Spleen (tissue), 11 donors: Measurements from ENCODE around the gene GBX2. TPM values are rescaled to one million over a fixed set of nuclear protein-coding genes. Genes with fewer than 3 reads are reported as not detected.

Experiments used
- polyA plus RNA-seq, 3 donors: library from polyadenylated mRNA; stranded (reverse); fragments of 200-250 nt; gene quantifications; one replicate each; pipeline ENCODE4 v1.2.1, GENCODE V29; 2013
- small RNA-seq, 4 donors: library from RNA; depleted of rRNA; stranded (forward); fragments of <200 nt; gene quantifications; one replicate each; pipeline ENCODE3, GENCODE V24; 2016
- total RNA-seq, 7 donors: library from RNA; depleted of rRNA in 3 of 7; stranded (reverse); fragments of >200 nt in 3 of 7; fragmentation: NEBNext Ultra II Directional in 4 of 7; extraction: Animal tissue kit (Norgen Biotek cat#: 25700) in 4 of 7; gene quantifications; one replicate each; pipeline versions ENCODE4 v1.1.0 to v1.2.1, GENCODE V29; 2016 to 2021
- donor health status: healthy with polysubstance abuse.
- donor health status: DM: no; HTN: no; CAD: no; lungs with moderate emphysema.
- donor health status: DM: no; HTN: no; CAD: no.
- donor health status: Bipolar disorder and iron deficiency.
- donor health status: healthy.
- donor health status: DM: no; HTN: no; CAD: no.
- donor health status: DM: yes; HTN: yes; CAD: no.

GBX2 gene
- total and polyA plus RNA-seq, 10 donors: 0.69 TPM; not detected in 9

Small RNAs within 50 kb of the gene (small RNA-seq; reads per million reads assigned to genes)
- gene RF00019 (0 reads per million in 4 donors), gene RNU1-31P (0 reads per million in 4 donors)

Other genes starting within 250 kb of the GBX2 start
- not detected for gene ASB18, start 96.0 kb upstream of the GBX2 start, total RNA-seq
- gene ASB18, start 96.0 kb upstream of the GBX2 start, polyA plus RNA-seq: not detected